ENCODE measurements around the gene BAG3.

Gene BAG3

DNA sequence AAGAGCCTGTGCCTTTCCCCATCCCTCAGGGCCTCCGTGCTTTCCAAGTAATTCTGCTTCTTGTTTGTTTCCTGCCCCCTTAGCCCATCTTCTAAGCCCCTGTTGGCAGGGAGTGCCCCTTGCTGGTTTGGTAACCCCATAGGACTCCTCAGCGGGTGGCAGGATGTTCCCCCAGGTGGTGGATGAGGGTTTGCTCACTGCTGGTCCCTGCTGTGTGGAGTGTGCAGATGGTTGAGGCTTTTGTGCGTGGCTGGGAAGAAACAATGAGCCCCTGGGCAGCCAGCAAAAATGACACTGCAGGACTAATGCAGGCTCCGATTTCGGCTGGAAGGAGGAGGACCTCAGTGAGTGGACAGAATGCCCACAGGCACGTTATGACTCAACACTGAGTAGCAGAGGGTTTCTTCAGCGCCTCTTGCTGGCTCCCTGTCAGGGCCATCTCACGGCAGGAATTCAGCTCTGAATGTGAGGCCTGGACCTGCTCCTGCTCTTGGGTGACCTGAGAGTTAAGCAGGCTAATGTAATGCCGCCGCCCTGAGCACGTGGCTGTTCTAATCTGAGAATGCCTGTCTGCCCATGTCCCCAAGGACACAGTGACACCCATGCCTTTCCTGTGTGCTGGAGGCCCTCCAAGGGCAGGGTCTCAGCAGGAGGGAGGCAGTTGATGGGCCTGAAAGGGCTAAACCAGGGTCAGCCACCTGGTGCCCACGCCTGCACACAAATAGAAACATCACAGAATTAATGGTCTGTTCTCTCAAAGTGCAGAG is 16.6 kb downstream of the BAG3 start:
- DNase-seq (ENCODE audit: low spot score): no peak

- no peak for DNase-seq (ENCODE audit: low spot score)
Measured at GRCh38 chr10:119668461-119668860, 17.3 kb downstream of the BAG3 start.

- DNase-seq (ENCODE audit: low spot score): no peak
Measured at GRCh38 chr10:119669331-119669730, 18.2 kb downstream of the BAG3 start.

DNA sequence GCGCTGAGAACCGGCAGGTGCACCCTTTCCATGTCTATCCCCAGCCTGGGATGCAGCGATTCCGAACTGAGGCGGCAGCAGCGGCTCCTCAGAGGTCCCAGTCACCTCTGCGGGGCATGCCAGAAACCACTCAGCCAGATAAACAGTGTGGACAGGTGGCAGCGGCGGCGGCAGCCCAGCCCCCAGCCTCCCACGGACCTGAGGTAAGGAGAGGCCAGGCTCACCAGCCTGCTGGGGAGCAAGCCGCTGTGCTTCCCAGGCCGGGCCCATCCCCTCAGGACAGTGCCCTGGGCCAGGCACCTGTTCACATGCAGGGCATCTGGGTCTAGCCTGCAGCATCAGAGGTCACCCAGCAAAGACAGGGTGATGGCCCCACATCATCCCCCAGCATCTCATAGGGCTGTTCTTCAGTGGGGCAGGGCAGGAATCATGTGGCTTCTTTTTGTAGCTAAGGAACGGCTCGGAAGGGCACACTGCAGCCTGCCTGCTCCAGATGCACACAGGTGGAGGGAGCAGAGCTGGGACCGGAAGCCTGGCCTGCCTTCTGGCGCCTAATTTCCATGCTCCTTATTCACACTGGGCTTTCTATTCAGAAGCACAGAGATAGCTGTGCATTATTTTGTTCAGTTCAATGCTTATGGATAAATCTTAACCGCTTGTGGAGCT is 18.9 kb downstream of the BAG3 start:
- no peak for DNase-seq (ENCODE audit: low spot score)

GRCh38 chr10:119670717-119671116 is 19.5 kb downstream of the BAG3 start:
- DNase-seq (ENCODE audit: low spot score): no peak

DNA sequence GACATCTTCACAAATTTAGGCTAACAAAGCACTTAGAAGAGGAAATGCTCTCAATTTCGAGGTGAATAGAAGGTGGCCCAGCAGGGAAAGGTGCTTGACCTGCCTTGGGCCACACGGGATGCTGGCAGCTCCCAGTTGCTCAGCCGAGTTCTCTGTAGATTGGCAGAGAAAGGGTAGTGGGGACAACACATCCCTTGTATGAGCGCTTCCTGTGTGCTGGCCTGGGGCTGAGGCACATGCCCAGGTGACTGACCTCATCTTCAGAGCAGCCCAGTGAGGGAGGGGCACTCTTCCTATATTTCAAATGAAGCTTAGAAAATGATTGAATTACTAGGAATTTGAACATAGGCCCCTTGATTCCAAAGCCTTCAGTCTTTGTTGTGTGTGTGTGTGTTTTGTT is 20.2 kb downstream of the BAG3 start:
- no peak for DNase-seq (ENCODE audit: low spot score)

- no peak for DNase-seq (ENCODE audit: low spot score)
Measured at GRCh38 chr10:119672291-119672690, 21.1 kb downstream of the BAG3 start.

- no peak for DNase-seq (ENCODE audit: low spot score)
Measured at GRCh38 chr10:119673271-119673670, 22.1 kb downstream of the BAG3 start.

DNA sequence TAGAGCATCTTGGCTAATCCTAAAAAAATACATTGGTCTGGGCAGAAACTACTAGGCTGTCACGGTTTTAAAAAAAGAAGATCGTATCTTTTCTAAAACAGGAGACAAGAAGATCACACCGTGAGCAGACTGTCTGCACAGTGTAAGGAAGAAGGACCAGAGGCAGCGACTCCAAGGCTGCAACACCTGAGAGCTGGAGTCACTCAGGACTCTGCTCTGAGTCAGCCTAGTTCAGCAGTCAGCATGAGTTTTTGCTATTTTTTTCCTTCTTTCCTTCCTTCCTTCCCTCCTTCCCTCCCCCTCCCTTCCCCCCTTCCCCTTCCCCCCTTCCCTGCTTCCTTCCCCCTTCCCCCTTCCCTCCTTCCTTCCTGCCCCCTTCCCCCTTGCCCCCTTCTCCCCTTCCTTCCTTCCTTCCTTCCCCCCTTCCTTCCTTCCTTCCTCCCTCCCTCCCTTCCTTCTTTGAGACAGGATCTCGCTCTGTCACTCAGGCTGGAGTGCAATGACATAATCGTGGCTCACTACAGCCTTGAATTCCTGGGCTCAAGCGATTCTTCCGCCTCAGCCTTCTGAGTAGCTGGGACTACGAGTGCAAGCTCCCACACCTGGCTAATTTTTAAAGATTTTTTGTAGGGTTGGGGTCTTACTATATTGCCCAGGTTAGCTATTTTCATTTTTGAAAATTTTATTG is 24.4 kb downstream of the BAG3 start:
- DNase-seq (ENCODE audit: low spot score): no peak

GRCh38 chr10:119677126-119677525 is 25.9 kb downstream of the BAG3 start:
- DNase-seq (ENCODE audit: low spot score): no peak

DNA sequence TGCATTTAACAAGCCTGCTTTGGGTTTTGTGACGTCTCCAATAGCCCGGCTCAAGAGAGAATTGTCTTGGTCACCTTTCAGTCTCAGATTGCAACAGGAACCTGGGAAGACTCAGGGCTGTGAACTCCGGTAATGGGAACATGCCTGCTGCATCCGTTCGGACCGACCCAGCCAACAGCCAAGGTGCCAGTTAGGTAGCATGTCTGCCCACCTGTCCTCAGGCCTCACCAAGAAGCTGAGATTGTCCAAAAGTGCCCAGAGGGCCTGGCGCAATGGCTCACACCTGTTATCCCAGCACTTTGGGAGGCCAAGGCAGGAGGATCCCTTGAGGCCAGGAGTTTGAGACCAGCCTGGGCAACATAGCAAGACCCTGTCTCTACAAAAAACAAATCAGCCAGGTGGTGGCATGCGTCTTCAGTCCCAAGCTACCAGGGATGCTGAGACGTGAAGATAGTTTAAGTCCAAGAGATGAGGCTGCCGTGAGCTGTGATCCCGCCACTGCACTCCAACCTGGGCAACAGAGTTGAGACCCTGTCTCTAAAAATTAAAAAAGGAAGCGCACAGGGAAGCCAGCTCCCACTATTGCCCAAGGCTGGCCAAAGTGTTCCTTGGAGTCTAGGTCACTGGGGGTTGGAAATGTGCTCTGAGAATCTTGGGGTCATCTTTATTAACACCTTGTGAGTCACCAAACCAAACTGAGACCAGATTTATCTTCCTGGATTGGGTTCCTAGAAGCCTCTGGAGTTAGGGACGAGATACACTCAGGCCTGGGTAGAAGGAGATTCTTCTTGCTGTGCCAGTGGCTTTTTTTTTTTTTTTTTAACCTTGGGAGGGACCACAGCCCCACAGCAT is 26.9 kb downstream of the BAG3 start:
- DNase-seq (ENCODE audit: low spot score): no peak

DNA sequence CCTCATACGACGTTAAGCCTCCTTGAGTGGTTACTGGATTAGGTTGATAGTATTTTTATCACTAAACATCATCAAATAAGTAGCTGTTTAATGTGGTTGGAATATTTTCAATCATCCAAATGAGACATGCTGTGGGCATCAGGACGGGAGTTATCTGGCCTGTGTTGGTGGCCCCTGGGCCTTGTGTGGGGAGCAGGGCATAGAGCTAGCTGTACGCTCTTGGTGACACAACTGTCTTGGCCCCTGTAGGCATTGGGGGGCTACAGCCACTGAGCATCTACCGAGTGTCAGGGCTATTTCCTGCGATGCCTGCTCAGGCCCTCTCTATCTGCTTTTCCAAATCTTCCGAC is 28.3 kb downstream of the BAG3 start:
- DNase-seq (ENCODE audit: low spot score): no peak

- DNase-seq (ENCODE audit: low spot score): no peak
Measured at GRCh38 chr10:119680050-119680449, 28.9 kb downstream of the BAG3 start.

GRCh38 chr10:119680650-119681081 is 29.5 kb downstream of the BAG3 start:
- no peak for DNase-seq (ENCODE audit: low spot score)

DNA sequence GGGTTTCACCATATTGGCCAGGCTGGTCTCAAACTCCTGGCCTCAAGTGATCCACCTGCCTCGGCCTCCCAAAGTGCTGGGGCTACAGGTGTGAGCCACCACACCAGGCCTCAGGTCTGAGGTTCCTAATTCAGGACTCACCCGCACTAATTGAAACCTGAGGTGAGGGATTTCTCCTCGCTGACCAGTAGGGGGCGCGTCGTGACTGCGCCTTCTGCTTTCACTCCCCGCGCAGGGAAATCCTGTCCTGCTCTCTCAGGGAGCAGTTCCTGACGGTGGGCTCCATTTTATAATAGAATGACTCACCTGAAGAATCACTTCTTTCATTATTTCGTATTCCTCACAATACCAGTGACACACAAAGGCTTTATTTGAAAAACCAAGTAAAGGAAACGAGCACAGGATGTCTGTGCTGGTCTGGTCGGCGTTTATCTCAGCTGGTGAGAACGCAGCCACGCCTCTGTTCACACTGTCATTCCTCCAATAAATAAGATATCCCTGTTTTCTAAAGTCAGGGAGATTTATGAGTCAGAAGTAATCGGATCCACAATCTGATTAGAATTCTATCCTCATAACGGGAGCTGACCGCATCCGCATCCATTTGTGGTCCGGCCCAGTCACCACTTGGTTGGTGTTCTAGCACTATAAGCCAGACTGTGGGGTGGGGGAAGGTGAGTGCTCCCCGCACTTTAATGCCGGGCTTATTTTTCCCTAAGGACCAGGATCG is 35.4 kb downstream of the BAG3 start:
- peak; percentile 78 for DNase-seq (ENCODE audit: low spot score)

DNA sequence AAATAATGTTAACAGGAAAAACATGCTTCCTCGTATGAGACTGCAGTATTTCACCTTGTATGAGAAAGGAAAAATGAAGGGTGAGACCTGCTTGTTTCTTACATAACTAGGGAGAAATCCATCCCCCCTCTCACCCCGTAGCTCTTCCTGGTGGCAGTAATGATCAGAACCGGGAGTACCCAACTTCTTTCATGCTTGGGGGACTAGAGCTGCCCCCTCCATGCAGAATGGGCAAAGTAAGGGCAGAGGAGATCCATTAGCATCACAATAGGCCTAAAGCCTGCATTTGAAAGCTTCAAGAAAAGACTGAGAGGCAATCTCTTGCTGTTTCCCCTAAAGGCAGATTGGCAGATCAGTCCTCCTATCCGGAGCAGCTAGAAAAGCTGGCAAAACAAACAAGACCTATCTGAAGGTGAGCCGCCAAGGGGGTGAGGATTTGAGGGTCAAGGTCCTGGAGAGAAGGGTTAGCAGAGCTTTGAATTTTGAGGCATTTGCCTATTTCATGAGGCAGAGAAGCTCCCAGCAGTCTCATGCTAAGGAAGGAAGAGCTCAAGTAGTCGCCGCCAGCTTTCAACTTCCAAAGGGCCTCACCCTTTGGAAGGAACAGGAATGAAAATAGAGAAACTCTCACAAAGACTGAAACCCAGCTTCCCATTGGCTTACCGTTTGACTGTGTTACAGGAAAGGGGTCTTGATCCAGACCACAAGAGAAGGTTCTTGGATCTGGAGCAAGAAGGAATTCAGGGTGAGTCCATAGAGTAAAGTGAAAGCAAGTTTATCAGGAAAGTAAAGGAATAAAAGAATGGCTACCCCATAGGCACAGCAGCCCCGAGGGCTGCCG is 36.2 kb downstream of the BAG3 start:
- no peak for DNase-seq (ENCODE audit: low spot score)

- peak; percentile 32 for DNase-seq (ENCODE audit: low spot score)
Measured at GRCh38 chr10:119688033-119688508, 36.9 kb downstream of the BAG3 start.

DNA sequence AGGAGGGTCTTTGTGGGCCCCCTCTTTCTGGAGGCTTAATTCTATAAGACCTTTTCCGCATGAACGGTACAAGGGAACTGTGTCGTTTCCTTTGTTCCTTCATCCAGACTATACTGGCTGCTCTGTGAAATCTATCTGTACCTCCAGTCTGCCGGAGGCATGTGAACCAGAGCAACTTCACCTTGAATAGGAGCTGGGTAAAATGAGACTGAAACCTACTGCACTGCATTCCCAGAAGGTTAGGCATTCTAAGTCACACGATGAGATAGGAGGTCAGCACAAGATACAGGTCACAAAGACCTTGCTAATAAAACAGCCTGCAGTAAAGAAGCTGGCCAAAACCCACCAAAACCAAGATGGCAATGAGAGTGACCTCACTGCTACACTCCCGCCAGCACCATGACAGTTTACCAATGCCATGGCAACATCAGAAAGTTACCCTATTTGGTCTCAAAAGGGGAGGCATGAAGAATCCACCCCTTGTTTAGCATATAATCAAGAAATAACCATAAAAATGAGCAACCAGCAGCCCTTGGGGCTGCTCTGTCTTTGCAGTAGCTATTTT is 37.9 kb downstream of the BAG3 start:
- no peak for DNase-seq (ENCODE audit: low spot score)

- no peak for DNase-seq (ENCODE audit: low spot score)
Measured at GRCh38 chr10:119691726-119692125, 40.5 kb downstream of the BAG3 start.

- no peak for DNase-seq (ENCODE audit: low spot score)
Measured at GRCh38 chr10:119693262-119693957, 42.2 kb downstream of the BAG3 start.

Measured in NAMALWA (cell line).